HEK293 (cell line): ENCODE measurements around the gene AKAP6.

ENCODE experiments used
- CTCF ChIP-seq: fragments of 450-650 bp; formaldehyde crosslinking; IDR thresholded peaks from 2 replicates; pipeline ENCODE4 v1.5.1; 2016; ENCODE audit warnings: missing biosample characterization, missing genetic modification characterization
- PBX3 ChIP-seq: sonication (generic); formaldehyde crosslinking; IDR thresholded peaks from 2 replicates; pipeline ENCODE4 v1.8.1; 2022; ENCODE audit warnings: mild to moderate bottlenecking, moderate library complexity, missing genetic modification reagents
- ZNF366 ChIP-seq: fragments of 450-650 bp; formaldehyde crosslinking; conservative IDR thresholded peaks from 2 replicates; pipeline ENCODE4 v1.5.1; 2016; ENCODE audit warnings: missing biosample characterization, missing genetic modification characterization
- ZNF623 ChIP-seq: fragments of 450-650 bp; formaldehyde crosslinking; IDR thresholded peaks from 2 replicates; pipeline ENCODE4 v1.5.1; 2016; ENCODE audit warnings: missing biosample characterization, missing genetic modification characterization
- TF ChIP-seq, protein P1 (sequence below): fragments of 450-650 bp; formaldehyde crosslinking; IDR thresholded peaks from 2 replicates; pipeline ENCODE4 v1.5.1; 2016; ENCODE audit warnings: missing biosample characterization, missing genetic modification characterization, borderline replicate concordance

GRCh38 chr14:32571551-32571950, 242.5 kb downstream of the AKAP6 start:
- no peak for TF ChIP-seq PBX3 (CRISPR knock-in tag)
- TF ChIP-seq CTCF (tag by site-specific recombination): no peak
- TF ChIP-seq ZNF366 (tag by site-specific recombination): no peak
- TF ChIP-seq, protein P1, sequence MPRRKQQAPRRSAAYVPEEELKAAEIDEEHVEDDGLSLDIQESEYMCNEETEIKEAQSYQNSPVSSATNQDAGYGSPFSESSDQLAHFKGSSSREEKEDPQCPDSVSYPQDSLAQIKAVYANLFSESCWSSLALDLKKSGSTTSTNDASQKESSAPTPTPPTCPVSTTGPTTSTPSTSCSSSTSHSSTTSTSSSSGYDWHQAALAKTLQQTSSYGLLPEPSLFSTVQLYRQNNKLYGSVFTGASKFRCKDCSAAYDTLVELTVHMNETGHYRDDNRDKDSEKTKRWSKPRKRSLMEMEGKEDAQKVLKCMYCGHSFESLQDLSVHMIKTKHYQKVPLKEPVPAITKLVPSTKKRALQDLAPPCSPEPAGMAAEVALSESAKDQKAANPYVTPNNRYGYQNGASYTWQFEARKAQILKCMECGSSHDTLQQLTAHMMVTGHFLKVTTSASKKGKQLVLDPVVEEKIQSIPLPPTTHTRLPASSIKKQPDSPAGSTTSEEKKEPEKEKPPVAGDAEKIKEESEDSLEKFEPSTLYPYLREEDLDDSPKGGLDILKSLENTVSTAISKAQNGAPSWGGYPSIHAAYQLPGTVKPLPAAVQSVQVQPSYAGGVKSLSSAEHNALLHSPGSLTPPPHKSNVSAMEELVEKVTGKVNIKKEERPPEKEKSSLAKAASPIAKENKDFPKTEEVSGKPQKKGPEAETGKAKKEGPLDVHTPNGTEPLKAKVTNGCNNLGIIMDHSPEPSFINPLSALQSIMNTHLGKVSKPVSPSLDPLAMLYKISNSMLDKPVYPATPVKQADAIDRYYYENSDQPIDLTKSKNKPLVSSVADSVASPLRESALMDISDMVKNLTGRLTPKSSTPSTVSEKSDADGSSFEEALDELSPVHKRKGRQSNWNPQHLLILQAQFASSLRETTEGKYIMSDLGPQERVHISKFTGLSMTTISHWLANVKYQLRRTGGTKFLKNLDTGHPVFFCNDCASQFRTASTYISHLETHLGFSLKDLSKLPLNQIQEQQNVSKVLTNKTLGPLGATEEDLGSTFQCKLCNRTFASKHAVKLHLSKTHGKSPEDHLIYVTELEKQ (tag by site-specific recombination): no peak
- no peak for TF ChIP-seq ZNF623 (tag by site-specific recombination)
